ENCODE results near the gene CARD9.

GRCh38 chr9:136380381-136380780, 6.9 kb upstream of the CARD9 start:
- TF ChIP-seq, protein P1, sequence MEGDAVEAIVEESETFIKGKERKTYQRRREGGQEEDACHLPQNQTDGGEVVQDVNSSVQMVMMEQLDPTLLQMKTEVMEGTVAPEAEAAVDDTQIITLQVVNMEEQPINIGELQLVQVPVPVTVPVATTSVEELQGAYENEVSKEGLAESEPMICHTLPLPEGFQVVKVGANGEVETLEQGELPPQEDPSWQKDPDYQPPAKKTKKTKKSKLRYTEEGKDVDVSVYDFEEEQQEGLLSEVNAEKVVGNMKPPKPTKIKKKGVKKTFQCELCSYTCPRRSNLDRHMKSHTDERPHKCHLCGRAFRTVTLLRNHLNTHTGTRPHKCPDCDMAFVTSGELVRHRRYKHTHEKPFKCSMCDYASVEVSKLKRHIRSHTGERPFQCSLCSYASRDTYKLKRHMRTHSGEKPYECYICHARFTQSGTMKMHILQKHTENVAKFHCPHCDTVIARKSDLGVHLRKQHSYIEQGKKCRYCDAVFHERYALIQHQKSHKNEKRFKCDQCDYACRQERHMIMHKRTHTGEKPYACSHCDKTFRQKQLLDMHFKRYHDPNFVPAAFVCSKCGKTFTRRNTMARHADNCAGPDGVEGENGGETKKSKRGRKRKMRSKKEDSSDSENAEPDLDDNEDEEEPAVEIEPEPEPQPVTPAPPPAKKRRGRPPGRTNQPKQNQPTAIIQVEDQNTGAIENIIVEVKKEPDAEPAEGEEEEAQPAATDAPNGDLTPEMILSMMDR (IDR thresholded peaks at IDR 0.05): no peak
- TF ChIP-seq POLR2AphosphoS5 (IDR thresholded peaks at IDR 0.05): no peak
- TF ChIP-seq POLR2A (IDR thresholded peaks at IDR 0.05): no peak

All from suprapubic skin (tissue), 4 donors.